Neural cell (in vitro differentiated cells): ENCODE measurements around the gene PHLDB2. TPM values are rescaled to one million over a fixed set of nuclear protein-coding genes. Genes with fewer than 3 reads are reported as not detected.

Experiments
- H2AFZ ChIP-seq: fragments of 200-600, 300-800 bp; sonication (generic), shearing (Covaris generic); 2 replicates; pipeline ENCODE4 v1.6.0; 2014; ENCODE audit warnings: low read depth, mild to moderate bottlenecking, antibody characterized with exemption, low read length, moderate library complexity
- H3F3A ChIP-seq: fragments of 200-600 bp; shearing (Covaris generic); 2 replicates; pipeline ENCODE4 v1.6.1; 2016; ENCODE audit warnings: mild to moderate bottlenecking, moderate library complexity, mixed read lengths, antibody characterized with exemption, low read length; ENCODE audit not compliant: insufficient read depth, poor library complexity, severe bottlenecking
- H3K27ac ChIP-seq: fragments of 200-600, 300-800 bp; sonication (generic), shearing (Covaris generic); 2 replicates; pipeline ENCODE4 v1.5.1; 2014; ENCODE audit warnings: mild to moderate bottlenecking, low read length, moderate library complexity
- H3K27me3 ChIP-seq: fragments of 300-800, 200-600 bp; sonication (generic), shearing (Covaris generic); 2 replicates; pipeline ENCODE4 v1.6.0; 2014; ENCODE audit warnings: mild to moderate bottlenecking, low read depth, low read length, moderate library complexity; ENCODE audit not compliant: insufficient read depth
- H3K36me3 ChIP-seq: fragments of 300-800, 200-600 bp; sonication (generic), shearing (Covaris generic); 2 replicates; pipeline ENCODE4 v1.5.1; 2014; ENCODE audit warnings: mild to moderate bottlenecking, antibody characterized with exemption, low read length, moderate library complexity; ENCODE audit not compliant: insufficient read depth
- H3K4me2 ChIP-seq: fragments of 300-800, 200-600 bp; sonication (generic), shearing (Covaris generic); 2 replicates; pipeline ENCODE4 v1.6.0; 2014; ENCODE audit warnings: mild to moderate bottlenecking, low read length
- H3K4me3 ChIP-seq: fragments of 300-800, 200-600 bp; sonication (generic), shearing (Covaris generic); 2 replicates; pipeline ENCODE4 v1.5.1; 2014; ENCODE audit warnings: mild to moderate bottlenecking, low read length, moderate library complexity
- H3K79me2 ChIP-seq: fragments of 200-600 bp; shearing (Covaris generic); replicated peaks from 2 replicates; pipeline ENCODE4 v1.6.0; 2014; ENCODE audit warnings: mild to moderate bottlenecking, low read length, moderate library complexity; ENCODE audit not compliant: insufficient read depth
- H3K9ac ChIP-seq: fragments of 300-800, 200-600 bp; sonication (generic), shearing (Covaris generic); 2 replicates; pipeline ENCODE4 v1.6.1; 2016; ENCODE audit warnings: mild to moderate bottlenecking, low read length, mixed read lengths
- H3K9me2 ChIP-seq: fragments of 200-600 bp; shearing (Covaris generic); 2 replicates; pipeline ENCODE4 v1.6.1; 2016; ENCODE audit warnings: mild to moderate bottlenecking, low read length, mixed read lengths; ENCODE audit not compliant: insufficient read depth
- H3K9me3 ChIP-seq: fragments of 200-600, 300-800 bp; sonication (generic), shearing (Covaris generic); 2 replicates; pipeline ENCODE4 v1.6.1; 2016; ENCODE audit warnings: mild to moderate bottlenecking, mixed run types, low read length, moderate library complexity, mixed read lengths
- H4K20me1 ChIP-seq: fragments of 200-600 bp; shearing (Covaris generic); 2 replicates; pipeline ENCODE4 v1.6.1; 2016; ENCODE audit warnings: mild to moderate bottlenecking, mixed run types; ENCODE audit not compliant: insufficient read depth
- CTCF ChIP-seq: fragments of 450-650 bp; IDR thresholded peaks from 2 replicates; pipeline ENCODE4 v1.5.1; 2014; ENCODE audit warnings: antibody characterized with exemption, mild to moderate bottlenecking, moderate library complexity; ENCODE audit not compliant: poor library complexity, severe bottlenecking
- EP300 ChIP-seq: fragments of 450-650 bp; conservative IDR thresholded peaks from 2 replicates; pipeline ENCODE4 v1.6.1; 2014; ENCODE audit warnings: antibody characterized with exemption, mild to moderate bottlenecking, moderate library complexity; ENCODE audit not compliant: poor library complexity, severe bottlenecking
- EZH2 ChIP-seq: fragments of 200-600, 300-800 bp; shearing (Covaris generic), sonication (generic); IDR thresholded peaks from 2 replicates; pipeline ENCODE4 v1.6.1; 2014; ENCODE audit warnings: antibody characterized with exemption, low read length, borderline replicate concordance, mild to moderate bottlenecking; ENCODE audit not compliant: insufficient read depth, poor library complexity, severe bottlenecking
- MXI1 ChIP-seq: fragments of 450-650 bp; conservative IDR thresholded peaks from 2 replicates; pipeline ENCODE4 v1.6.1; 2014; ENCODE audit warnings: antibody characterized with exemption, mild to moderate bottlenecking; ENCODE audit not compliant: poor library complexity, severe bottlenecking
- POLR2AphosphoS5 ChIP-seq: IDR thresholded peaks from 2 replicates; pipeline ENCODE4 v1.6.1; 2012
- RAD21 ChIP-seq: fragments of 450-650 bp; conservative IDR thresholded peaks from 2 replicates; pipeline ENCODE4 v1.6.1; 2014; ENCODE audit warnings: antibody characterized with exemption, mild to moderate bottlenecking, moderate library complexity
- SMC3 ChIP-seq: fragments of 450-650 bp; conservative IDR thresholded peaks from 2 replicates; pipeline ENCODE4 v1.6.1; 2014; ENCODE audit warnings: antibody characterized with exemption, mild to moderate bottlenecking, moderate library complexity; ENCODE audit not compliant: poor library complexity
- TAF1 ChIP-seq: IDR thresholded peaks from 2 replicates; pipeline ENCODE4 v1.6.1; 2012; ENCODE audit warnings: low read depth
- polyA plus RNA-seq: library from polyadenylated mRNA; depleted of rRNA; stranded (reverse); fragments of >200 nt; gene quantifications from 2 replicates; pipeline ENCODE4 v1.2.3, GENCODE V29; 2014
- TF ChIP-seq, protein P1 (sequence below): IDR thresholded peaks from 2 replicates; pipeline ENCODE4 v1.6.1; 2012; ENCODE audit warnings: borderline replicate concordance

Gene PHLDB2
- polyA plus RNA-seq, 1 donor from 2014 or later = 1.4 TPM

- no peaks in the 10 kb centered on the region for H3K9me2 ChIP-seq
- H3F3A ChIP-seq = no peaks in the 10 kb centered on the region
- H3K9me3 ChIP-seq = no peaks in the 10 kb centered on the region
- H3K4me2 ChIP-seq = no peak overlapping the region
- no peaks in the 10 kb centered on the region for H3K27me3 ChIP-seq
- no peak overlapping the region for H3K4me3 ChIP-seq
- no peaks in the 10 kb centered on the region for H4K20me1 ChIP-seq
- H3K36me3 ChIP-seq = no peaks in the 10 kb centered on the region
- no peak for TF ChIP-seq MXI1
- no peak for TF ChIP-seq SMC3
- TF ChIP-seq, protein P1, sequence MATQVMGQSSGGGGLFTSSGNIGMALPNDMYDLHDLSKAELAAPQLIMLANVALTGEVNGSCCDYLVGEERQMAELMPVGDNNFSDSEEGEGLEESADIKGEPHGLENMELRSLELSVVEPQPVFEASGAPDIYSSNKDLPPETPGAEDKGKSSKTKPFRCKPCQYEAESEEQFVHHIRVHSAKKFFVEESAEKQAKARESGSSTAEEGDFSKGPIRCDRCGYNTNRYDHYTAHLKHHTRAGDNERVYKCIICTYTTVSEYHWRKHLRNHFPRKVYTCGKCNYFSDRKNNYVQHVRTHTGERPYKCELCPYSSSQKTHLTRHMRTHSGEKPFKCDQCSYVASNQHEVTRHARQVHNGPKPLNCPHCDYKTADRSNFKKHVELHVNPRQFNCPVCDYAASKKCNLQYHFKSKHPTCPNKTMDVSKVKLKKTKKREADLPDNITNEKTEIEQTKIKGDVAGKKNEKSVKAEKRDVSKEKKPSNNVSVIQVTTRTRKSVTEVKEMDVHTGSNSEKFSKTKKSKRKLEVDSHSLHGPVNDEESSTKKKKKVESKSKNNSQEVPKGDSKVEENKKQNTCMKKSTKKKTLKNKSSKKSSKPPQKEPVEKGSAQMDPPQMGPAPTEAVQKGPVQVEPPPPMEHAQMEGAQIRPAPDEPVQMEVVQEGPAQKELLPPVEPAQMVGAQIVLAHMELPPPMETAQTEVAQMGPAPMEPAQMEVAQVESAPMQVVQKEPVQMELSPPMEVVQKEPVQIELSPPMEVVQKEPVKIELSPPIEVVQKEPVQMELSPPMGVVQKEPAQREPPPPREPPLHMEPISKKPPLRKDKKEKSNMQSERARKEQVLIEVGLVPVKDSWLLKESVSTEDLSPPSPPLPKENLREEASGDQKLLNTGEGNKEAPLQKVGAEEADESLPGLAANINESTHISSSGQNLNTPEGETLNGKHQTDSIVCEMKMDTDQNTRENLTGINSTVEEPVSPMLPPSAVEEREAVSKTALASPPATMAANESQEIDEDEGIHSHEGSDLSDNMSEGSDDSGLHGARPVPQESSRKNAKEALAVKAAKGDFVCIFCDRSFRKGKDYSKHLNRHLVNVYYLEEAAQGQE = no peak
- TF ChIP-seq RAD21 = no peak
- no peak for TF ChIP-seq EZH2
- TF ChIP-seq CTCF = no peak
- no peak overlapping the region for H2AFZ ChIP-seq
- H3K27ac ChIP-seq = no peak overlapping the region
- no peak overlapping the region for H3K9ac ChIP-seq
- no peaks in the 10 kb centered on the region for H3K79me2 ChIP-seq
Measured at GRCh38 chr3:111831840-111832239, 27.2 kb upstream of the PHLDB2 start.

- no peak overlapping the region for H3K27ac ChIP-seq
- H3F3A ChIP-seq = no peaks in the 10 kb centered on the region
- TF ChIP-seq EP300 (no peak), SMC3 (no peak), RAD21 (no peak), POLR2AphosphoS5 (no peak), MXI1 (no peak), CTCF (no peak), TAF1 (no peak), EZH2 (no peak)
- TF ChIP-seq, protein P1 = no peak
- no peaks in the 10 kb centered on the region for H4K20me1 ChIP-seq
- H2AFZ ChIP-seq = no peak overlapping the region
- H3K27me3 ChIP-seq = no peaks in the 10 kb centered on the region
- H3K9me3 ChIP-seq = no peaks in the 10 kb centered on the region
- H3K9me2 ChIP-seq = no peaks in the 10 kb centered on the region
- H3K36me3 ChIP-seq = no peaks in the 10 kb centered on the region
- no peaks in the 10 kb centered on the region for H3K79me2 ChIP-seq
- no peak overlapping the region for H3K9ac ChIP-seq
- H3K4me3 ChIP-seq = no peak overlapping the region
- H3K4me2 ChIP-seq = no peak overlapping the region
Measured at GRCh38 chr3:111837112-111837511, 22.0 kb upstream of the PHLDB2 start.
